GM12875 (cell line): Measurements from ENCODE around the gene MAPK1.

Experiments
- H3K4me3 ChIP-seq: one replicate; pipeline ENCODE4 v1.5.1; 2011; ENCODE audit warnings: low read depth, low read length, control low read depth
- TF ChIP-seq, protein P1 (sequence below): IDR thresholded peaks from 2 replicates; pipeline ENCODE4 v1.5.1; 2011; ENCODE audit warnings: low read depth, mild to moderate bottlenecking, control low read depth, inconsistent platforms, low read length, moderate library complexity, borderline replicate concordance; ENCODE audit not compliant: insufficient read depth

The MAPK1 gene

DNA sequence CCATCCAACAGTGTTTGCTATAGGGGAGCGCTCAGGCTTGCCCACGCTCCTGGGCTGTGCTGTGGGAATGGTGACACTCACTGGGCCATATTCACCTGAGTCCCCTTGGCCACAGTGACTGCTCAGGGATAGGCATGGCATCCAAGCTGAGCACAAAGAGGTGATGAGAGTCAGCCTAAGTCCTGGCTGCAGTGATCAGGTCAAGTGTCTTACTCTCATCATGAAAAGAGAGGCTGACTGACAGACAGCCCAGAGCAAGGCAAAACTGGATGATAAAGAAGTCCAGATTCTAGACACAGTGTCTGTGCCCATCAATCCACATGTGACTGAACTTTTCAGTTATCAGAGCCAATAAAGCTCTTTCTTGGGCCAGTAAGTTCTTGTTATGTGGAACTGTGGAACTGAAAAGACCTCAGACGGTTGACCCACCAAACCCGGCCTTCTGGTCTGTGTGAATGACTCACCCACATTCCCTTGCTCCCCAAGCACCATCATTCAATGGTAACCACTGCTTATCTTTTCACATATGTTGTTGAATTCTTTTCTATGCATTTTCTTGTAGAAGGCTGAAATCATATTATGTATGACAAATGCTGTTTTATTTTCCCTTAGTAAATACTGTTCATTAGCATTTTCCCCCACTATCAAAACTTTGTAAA, 88.6 kb downstream of the MAPK1 start:
- H3K4me3 ChIP-seq: no peak overlapping the region
- TF ChIP-seq, protein P1, sequence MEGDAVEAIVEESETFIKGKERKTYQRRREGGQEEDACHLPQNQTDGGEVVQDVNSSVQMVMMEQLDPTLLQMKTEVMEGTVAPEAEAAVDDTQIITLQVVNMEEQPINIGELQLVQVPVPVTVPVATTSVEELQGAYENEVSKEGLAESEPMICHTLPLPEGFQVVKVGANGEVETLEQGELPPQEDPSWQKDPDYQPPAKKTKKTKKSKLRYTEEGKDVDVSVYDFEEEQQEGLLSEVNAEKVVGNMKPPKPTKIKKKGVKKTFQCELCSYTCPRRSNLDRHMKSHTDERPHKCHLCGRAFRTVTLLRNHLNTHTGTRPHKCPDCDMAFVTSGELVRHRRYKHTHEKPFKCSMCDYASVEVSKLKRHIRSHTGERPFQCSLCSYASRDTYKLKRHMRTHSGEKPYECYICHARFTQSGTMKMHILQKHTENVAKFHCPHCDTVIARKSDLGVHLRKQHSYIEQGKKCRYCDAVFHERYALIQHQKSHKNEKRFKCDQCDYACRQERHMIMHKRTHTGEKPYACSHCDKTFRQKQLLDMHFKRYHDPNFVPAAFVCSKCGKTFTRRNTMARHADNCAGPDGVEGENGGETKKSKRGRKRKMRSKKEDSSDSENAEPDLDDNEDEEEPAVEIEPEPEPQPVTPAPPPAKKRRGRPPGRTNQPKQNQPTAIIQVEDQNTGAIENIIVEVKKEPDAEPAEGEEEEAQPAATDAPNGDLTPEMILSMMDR: no peak

DNA sequence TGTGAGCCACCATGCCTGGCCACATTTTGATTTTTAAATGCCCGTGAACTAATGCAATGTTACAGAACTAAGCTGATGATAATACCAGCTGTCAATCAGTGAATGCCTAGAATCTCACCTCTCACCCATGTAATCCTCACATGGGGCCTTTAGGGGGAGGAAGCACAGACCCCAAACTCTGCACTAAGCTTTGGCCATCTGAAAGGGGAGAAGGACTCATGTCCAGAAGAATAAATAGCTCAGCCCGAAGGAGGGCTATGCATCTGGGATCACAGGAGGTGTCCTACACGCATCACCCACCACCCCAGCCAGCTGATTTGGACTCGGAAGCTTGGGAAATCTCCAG, 95.8 kb downstream of the MAPK1 start:
- H3K4me3 ChIP-seq: no peak overlapping the region

DNA sequence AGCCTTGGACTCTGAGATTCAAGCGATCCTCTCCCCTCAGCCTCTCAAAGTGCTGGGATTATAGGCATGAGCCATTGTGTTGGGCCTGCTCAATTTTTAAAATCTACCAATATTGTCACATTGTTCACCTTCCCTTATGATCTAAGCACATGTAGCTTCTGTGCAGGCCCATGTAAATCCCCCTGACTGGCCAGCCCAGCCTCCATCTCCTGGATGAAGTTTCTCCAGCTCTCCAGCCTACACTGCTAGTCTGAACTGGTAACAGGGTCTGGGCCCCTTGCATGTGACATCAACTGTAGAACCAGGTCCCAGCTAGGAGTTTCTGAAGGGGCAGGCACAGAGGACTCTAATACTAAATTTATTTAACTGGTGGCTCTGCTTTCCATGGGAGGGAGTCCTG, 99.0 kb downstream of the MAPK1 start:
- TF ChIP-seq, protein P1: no peak
- no peak overlapping the region for H3K4me3 ChIP-seq

More for the DNA sequence above, 95.8 kb downstream of the MAPK1 start:
- TF ChIP-seq, protein P1: no peak

DNA sequence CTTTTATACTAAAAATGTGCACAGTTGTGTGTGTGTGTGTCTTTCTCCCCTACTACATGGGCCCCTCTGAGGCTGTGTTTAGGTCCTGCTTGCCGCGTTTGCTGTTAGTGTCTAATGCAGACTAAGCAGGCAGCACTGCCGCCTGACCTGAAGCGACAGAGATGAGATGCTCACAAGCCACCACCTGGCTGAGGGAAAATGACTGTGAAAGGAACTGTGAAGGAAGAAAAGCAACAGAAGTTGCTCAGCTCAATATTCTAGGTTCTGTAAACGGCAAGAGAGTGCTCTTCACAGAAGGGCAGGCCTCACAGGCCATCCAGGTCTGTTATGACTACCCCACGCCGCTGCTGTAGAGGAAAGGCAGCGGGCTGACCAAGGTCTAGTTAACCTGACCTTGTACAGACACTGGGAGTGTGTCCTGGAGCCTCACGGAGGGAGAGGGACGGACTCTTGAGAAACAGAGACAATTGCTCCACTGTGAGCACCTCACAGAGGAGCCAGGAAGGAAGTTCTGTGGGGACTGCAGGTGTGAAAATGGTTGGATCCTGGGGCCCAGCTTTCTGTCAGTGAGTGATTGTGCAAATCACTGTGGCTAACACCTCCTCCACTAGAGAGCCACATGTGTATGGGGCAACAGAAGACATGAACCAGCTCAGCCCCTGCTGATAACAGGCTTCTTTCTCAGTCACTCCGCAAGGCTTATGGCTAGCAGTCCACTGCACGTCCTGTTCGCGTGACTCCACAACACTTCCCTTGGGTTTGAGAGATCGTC, 100.6 kb downstream of the MAPK1 start:
- H3K4me3 ChIP-seq: no peak overlapping the region
- TF ChIP-seq, protein P1: no peak

DNA sequence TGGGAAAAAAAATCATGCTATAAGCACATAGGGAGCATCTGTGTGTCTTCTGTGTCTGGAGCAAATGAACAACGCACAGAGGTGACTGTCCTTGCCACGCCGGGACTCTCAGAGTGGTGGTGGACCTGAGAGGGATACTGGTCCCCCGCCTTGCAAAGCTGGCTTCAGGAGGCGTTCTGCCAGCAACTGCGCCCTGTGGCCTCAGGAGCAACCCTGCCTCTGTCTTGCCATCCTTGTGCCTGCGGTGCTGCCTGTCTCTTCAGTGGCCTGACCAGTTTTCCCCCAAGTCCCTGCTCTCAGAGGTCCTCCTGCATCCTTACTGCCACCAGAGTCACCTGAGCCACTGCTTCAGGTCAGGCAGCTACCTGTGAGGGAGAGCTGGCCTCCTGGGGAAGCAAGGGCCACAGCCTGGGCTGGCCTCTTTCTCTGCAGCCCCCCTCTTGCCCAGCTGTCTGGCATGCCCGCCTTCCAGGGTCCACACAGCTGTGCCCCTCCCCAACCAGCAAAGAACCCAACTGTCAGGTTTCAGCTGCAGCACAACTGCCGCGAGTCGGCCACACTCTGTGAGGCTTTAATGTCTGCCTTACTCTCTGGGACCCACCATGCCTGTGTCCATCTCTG, 101.4 kb downstream of the MAPK1 start:
- no peak overlapping the region for H3K4me3 ChIP-seq
- TF ChIP-seq, protein P1: no peak

DNA sequence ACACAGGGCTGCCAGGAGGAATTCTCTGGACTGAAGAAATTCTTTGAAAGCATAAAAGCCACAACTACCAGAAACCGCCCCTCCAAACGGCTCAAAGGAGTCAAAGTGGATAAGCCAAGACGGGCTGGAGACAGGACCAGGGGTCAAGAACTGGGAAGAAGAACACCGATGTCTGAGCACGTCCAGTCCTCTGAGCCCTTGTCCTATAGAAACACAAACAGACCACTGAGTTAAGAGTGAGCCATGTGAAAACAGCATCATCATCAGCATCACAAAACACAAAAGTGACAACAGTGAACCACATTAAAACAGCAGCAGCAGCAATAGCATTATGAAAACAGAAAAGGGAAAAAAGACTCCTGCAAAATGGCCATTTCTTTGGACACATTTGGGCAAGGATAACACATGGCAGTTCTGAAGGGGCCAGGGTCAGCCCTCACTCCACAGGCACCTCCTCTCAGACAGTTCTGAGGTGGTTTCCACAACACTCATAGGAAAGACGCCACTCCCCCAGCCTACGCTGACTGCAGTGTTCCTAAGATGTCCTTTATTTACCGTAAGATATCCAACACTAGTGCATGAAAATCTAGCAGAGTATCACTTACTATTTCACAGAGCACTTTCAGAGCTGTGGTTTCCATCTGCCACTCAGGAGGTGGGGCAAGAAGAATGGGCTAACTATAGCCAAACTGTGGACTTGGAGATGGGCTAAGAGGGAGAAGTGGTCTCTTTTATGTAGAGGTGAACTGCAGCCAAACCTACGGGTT, 103.2 kb downstream of the MAPK1 start:
- no peak overlapping the region for H3K4me3 ChIP-seq
- TF ChIP-seq, protein P1: no peak
